GM18868 (cell line): ENCODE results near the gene ENO1.

Experiments used
- ATAC-seq: cut with Tn5 transposase; IDR thresholded peaks from one replicate; pipeline ENCODE4 v1.9.1; 2021; ENCODE audit warnings: mild to moderate bottlenecking, moderate library complexity; ENCODE audit not compliant: unreplicated experiment

ENO1 gene

GRCh38 chr1:8814865-8815264 is 63.6 kb downstream of the ENO1 start:
- ATAC-seq = no peak

- ATAC-seq = no peak
Observed at GRCh38 chr1:8813991-8814390, 64.5 kb downstream of the ENO1 start.

GRCh38 chr1:8813016-8813763 is 65.3 kb downstream of the ENO1 start:
- ATAC-seq = no peak

- no peak for ATAC-seq
Observed at GRCh38 chr1:8812081-8812480, 66.4 kb downstream of the ENO1 start.
